ENCODE data around the gene TBX22. TPM values are rescaled to one million over a fixed set of nuclear protein-coding genes. Genes with fewer than 3 reads are reported as not detected.
"Not testable (repeated sequence)": the region's sequence is repeated elsewhere in the genome, so short reads cannot be mapped to it uniquely, and the experiment has no call there.

The TBX22 gene
- total RNA-seq, 1 experiment from 2014 or later: 0.55 TPM

DNA sequence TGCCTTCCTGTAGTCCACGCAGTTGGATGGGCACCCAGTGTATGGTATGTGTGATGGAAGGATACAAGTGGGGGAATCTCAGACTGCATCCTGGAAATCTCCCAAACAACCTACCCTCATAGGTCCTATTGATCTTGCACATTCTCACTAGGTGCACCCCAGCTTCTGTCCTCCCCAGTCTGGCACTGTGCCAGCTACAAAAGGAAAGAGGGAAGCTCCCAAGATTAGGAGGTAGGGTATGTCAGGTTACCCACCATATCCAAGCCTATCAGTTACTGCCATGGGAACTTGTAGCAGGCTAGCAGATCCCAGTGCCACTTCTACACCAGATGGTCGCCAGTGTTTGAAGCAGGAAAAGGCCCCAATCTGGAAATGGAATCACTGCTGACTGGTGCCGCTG lies 11.6 kb downstream of the TBX22 start:
- Histone ChIP-seq H3K9ac (ENCODE audit: extremely low read depth, insufficient read length, low read length) (no peak overlapping the region), H3K23ac (ENCODE audit: insufficient read length, low read depth, low read length) (no peak overlapping the region), H3K79me1 (ENCODE audit: insufficient read depth, low read depth, low read length, poor library complexity, severe bottlenecking) (no peaks in the 10 kb centered on the region), H3K27me3 (ENCODE audit: insufficient read depth, low read length) (no peaks in the 10 kb centered on the region), H2AFZ (ENCODE audit: low read length) (no peak overlapping the region), H3K18ac (ENCODE audit: insufficient read length, low read depth, low read length) (no peak overlapping the region), H3K9me3 (ENCODE audit: control insufficient read depth, low read depth, low read length) (peaks cover 37% of the 10 kb centered on the region), H3K14ac (ENCODE audit: insufficient read depth, low read length) (no peak overlapping the region), H3K23me2 (ENCODE audit: insufficient read length, low read depth, low read length, poor library complexity, severe bottlenecking) (peaks cover 5% of the 10 kb centered on the region), H4K20me1 (ENCODE audit: control insufficient read depth, insufficient read depth, insufficient read length) (no peaks in the 10 kb centered on the region), H4K91ac (ENCODE audit: insufficient read length, low read depth, low read length) (no peak overlapping the region), H3K56ac (ENCODE audit: insufficient read length, low read depth, low read length) (no peak overlapping the region), H2AK5ac (ENCODE audit: insufficient read length, low read length) (no peak overlapping the region), H3K4ac (ENCODE audit: low read depth, low read length) (no peak overlapping the region), H3K4me2 (ENCODE audit: insufficient read depth, insufficient read length, low read length) (no peak overlapping the region), H2BK120ac (ENCODE audit: low read depth, low read length, poor library complexity, severe bottlenecking) (no peak overlapping the region), H4K5ac (ENCODE audit: insufficient read length, low read depth, low read length) (no peak overlapping the region), H3K79me2 (ENCODE audit: insufficient read depth, low read length) (no peaks in the 10 kb centered on the region), H2BK20ac (ENCODE audit: low read depth, low read length, poor library complexity, severe bottlenecking) (no peak overlapping the region), H2BK5ac (ENCODE audit: insufficient read length, low read length) (no peak overlapping the region), H2BK15ac (ENCODE audit: low read depth, low read length) (no peak overlapping the region), H4K8ac (replicated peaks; ENCODE audit: insufficient read length, low read depth, low read length) (no peak overlapping the region), H3K27ac (ENCODE audit: insufficient read length, low read depth, low read length) (no peak overlapping the region), H2BK12ac (ENCODE audit: insufficient read length, low read depth, low read length) (no peak overlapping the region), H3K4me1 (ENCODE audit: insufficient read depth, low read length) (no peaks in the 10 kb centered on the region), H3T11ph (ENCODE audit: low read length) (no peak overlapping the region)
- no CpG with 5 or more reads among the region's 3 CpGs for WGBS (ENCODE audit: extremely low coverage, insufficient read length, low lambda C conversion rate)
- Mint-ChIP-seq H3K4me1 (peaks cover 10 to 11% of the 10 kb centered on the region in 2 experiments), H3K27ac (no peak overlapping the region), H3K36me3 (ENCODE audit: insufficient read depth in 1 of 3, low read depth in 3 of 3) (peaks cover 0 to 4% (median 3%) of the 10 kb centered on the region in 3 experiments; a peak in 3 of 7 replicates), H3K4me3 (no peak overlapping the region), H3K27me3 (ENCODE audit: low read depth) (peaks cover 20% of the 10 kb centered on the region), H3K9me3 (peaks cover 57 to 61% of the 10 kb centered on the region in 2 experiments)
- TF ChIP-seq, protein P1, sequence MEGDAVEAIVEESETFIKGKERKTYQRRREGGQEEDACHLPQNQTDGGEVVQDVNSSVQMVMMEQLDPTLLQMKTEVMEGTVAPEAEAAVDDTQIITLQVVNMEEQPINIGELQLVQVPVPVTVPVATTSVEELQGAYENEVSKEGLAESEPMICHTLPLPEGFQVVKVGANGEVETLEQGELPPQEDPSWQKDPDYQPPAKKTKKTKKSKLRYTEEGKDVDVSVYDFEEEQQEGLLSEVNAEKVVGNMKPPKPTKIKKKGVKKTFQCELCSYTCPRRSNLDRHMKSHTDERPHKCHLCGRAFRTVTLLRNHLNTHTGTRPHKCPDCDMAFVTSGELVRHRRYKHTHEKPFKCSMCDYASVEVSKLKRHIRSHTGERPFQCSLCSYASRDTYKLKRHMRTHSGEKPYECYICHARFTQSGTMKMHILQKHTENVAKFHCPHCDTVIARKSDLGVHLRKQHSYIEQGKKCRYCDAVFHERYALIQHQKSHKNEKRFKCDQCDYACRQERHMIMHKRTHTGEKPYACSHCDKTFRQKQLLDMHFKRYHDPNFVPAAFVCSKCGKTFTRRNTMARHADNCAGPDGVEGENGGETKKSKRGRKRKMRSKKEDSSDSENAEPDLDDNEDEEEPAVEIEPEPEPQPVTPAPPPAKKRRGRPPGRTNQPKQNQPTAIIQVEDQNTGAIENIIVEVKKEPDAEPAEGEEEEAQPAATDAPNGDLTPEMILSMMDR (conservative IDR thresholded peaks at IDR 0.05): no peak
- DNase-seq: no peak

DNA sequence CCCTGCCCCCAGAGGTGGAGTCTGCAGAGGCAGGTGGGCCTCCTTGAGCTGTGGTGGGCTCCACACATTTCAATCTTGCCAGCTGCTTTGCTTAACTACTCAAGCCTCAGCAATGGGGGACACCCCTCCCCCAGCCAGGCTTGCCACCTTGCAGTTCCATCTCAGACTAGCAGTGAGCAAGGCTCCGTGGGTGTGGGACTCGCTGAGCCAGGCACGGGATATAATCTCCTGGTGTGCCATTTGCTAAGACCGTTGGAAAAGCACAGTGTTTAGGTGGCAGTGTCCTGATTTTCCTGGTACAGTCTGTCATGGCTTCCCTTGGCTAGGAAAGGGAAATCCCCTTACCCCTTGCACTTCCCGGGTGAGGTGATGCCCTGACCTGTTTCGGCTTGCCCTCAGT lies 51.6 kb downstream of the TBX22 start:
- not testable (repeated sequence) for H2BK120ac ChIP-seq (ENCODE audit: low read depth, low read length, poor library complexity, severe bottlenecking); H3T11ph ChIP-seq (ENCODE audit: low read length); H2BK12ac ChIP-seq (ENCODE audit: insufficient read length, low read depth, low read length); H3K27me3 Mint-ChIP-seq (ENCODE audit: low read depth); H3K27ac Mint-ChIP-seq; DNase-seq; H4K8ac ChIP-seq (replicated peaks; ENCODE audit: insufficient read length, low read depth, low read length); H3K79me2 ChIP-seq (ENCODE audit: insufficient read depth, low read length); H2AFZ ChIP-seq (ENCODE audit: low read length); H3K9ac ChIP-seq (ENCODE audit: extremely low read depth, insufficient read length, low read length); H3K4me3 Mint-ChIP-seq; H2BK5ac ChIP-seq (ENCODE audit: insufficient read length, low read length); H4K20me1 ChIP-seq (ENCODE audit: control insufficient read depth, insufficient read depth, insufficient read length); H2BK15ac ChIP-seq (ENCODE audit: low read depth, low read length); H3K23ac ChIP-seq (ENCODE audit: insufficient read length, low read depth, low read length); H3K18ac ChIP-seq (ENCODE audit: insufficient read length, low read depth, low read length); H3K27ac ChIP-seq (ENCODE audit: insufficient read length, low read depth, low read length); H3K14ac ChIP-seq (ENCODE audit: insufficient read depth, low read length); H3K79me1 ChIP-seq (ENCODE audit: insufficient read depth, low read depth, low read length, poor library complexity, severe bottlenecking); H2AK5ac ChIP-seq (ENCODE audit: insufficient read length, low read length); H3K4ac ChIP-seq (ENCODE audit: low read depth, low read length); H3K4me1 ChIP-seq (ENCODE audit: insufficient read depth, low read length); H4K5ac ChIP-seq (ENCODE audit: insufficient read length, low read depth, low read length); H3K27me3 ChIP-seq (ENCODE audit: insufficient read depth, low read length); H3K4me1 Mint-ChIP-seq; H3K23me2 ChIP-seq (ENCODE audit: insufficient read length, low read depth, low read length, poor library complexity, severe bottlenecking); H3K56ac ChIP-seq (ENCODE audit: insufficient read length, low read depth, low read length); H3K4me2 ChIP-seq (ENCODE audit: insufficient read depth, insufficient read length, low read length); H4K91ac ChIP-seq (ENCODE audit: insufficient read length, low read depth, low read length); H2BK20ac ChIP-seq (ENCODE audit: low read depth, low read length, poor library complexity, severe bottlenecking)
- peaks cover 96 to 97% of the 10 kb centered on the region in 2 experiments for H3K9me3 Mint-ChIP-seq
- peaks cover 21% of the 10 kb centered on the region for H3K9me3 ChIP-seq (ENCODE audit: control insufficient read depth, low read depth, low read length)
- H3K36me3 Mint-ChIP-seq (ENCODE audit: insufficient read depth in 1 of 3, low read depth in 3 of 3): peaks cover 9 to 39% (median 19%) of the 10 kb centered on the region in 3 experiments; a peak in 6 of 7 replicates
- WGBS (ENCODE audit: extremely low coverage, insufficient read length, low lambda C conversion rate): no CpG with 5 or more reads among the region's 6 CpGs
